ENCODE measurements around the gene TNFRSF14. TPM values are rescaled to one million over a fixed set of nuclear protein-coding genes. Genes with fewer than 3 reads are reported as not detected.

The TNFRSF14 gene
- total RNA-seq, 1 experiment from 2014 or later = 0.57 TPM

- Mint-ChIP-seq H3K27ac (no peak overlapping the region; a peak in 1 of 7 replicates), H3K36me3 (ENCODE audit: insufficient read depth in 1 of 3, low read depth in 3 of 3) (peaks cover 0 to 3% (median 3%) of the 10 kb centered on the region in 3 experiments; a peak in 4 of 7 replicates), H3K4me3 (no peak overlapping the region), H3K27me3 (ENCODE audit: low read depth) (peaks cover 17% of the 10 kb centered on the region), H3K9me3 (peaks cover 8 to 16% of the 10 kb centered on the region in 2 experiments), H3K4me1 (no peaks in the 10 kb centered on the region)
- Histone ChIP-seq H3K9me3 (ENCODE audit: control insufficient read depth, low read depth, low read length) (no peaks in the 10 kb centered on the region), H4K20me1 (ENCODE audit: control insufficient read depth, insufficient read depth, insufficient read length) (no peaks in the 10 kb centered on the region), H3K23me2 (ENCODE audit: insufficient read length, low read depth, low read length, poor library complexity, severe bottlenecking) (no peaks in the 10 kb centered on the region), H4K5ac (ENCODE audit: insufficient read length, low read depth, low read length) (no peak overlapping the region), H3K9ac (ENCODE audit: extremely low read depth, insufficient read length, low read length) (no peak overlapping the region), H2BK15ac (ENCODE audit: low read depth, low read length) (no peak overlapping the region), H4K91ac (ENCODE audit: insufficient read length, low read depth, low read length) (no peak overlapping the region), H3T11ph (ENCODE audit: low read length) (no peak overlapping the region), H2AK5ac (ENCODE audit: insufficient read length, low read length) (no peak overlapping the region), H3K4ac (ENCODE audit: low read depth, low read length) (no peak overlapping the region), H2BK120ac (ENCODE audit: low read depth, low read length, poor library complexity, severe bottlenecking) (no peak overlapping the region), H3K79me1 (ENCODE audit: insufficient read depth, low read depth, low read length, poor library complexity, severe bottlenecking) (no peaks in the 10 kb centered on the region), H3K18ac (ENCODE audit: insufficient read length, low read depth, low read length) (no peak overlapping the region), H3K56ac (ENCODE audit: insufficient read length, low read depth, low read length) (no peak overlapping the region), H2BK12ac (ENCODE audit: insufficient read length, low read depth, low read length) (no peak overlapping the region), H3K79me2 (ENCODE audit: insufficient read depth, low read length) (no peaks in the 10 kb centered on the region), H3K4me2 (ENCODE audit: insufficient read depth, insufficient read length, low read length) (no peak overlapping the region), H3K4me1 (ENCODE audit: insufficient read depth, low read length) (no peaks in the 10 kb centered on the region), H2BK20ac (ENCODE audit: low read depth, low read length, poor library complexity, severe bottlenecking) (no peak overlapping the region), H3K23ac (ENCODE audit: insufficient read length, low read depth, low read length) (no peak overlapping the region), H3K27me3 (ENCODE audit: insufficient read depth, low read length) (no peaks in the 10 kb centered on the region), H3K27ac (ENCODE audit: insufficient read length, low read depth, low read length) (no peak overlapping the region), H3K14ac (ENCODE audit: insufficient read depth, low read length) (no peak overlapping the region), H2AFZ (ENCODE audit: low read length) (no peak overlapping the region), H2BK5ac (ENCODE audit: insufficient read length, low read length) (no peak overlapping the region), H4K8ac (replicated peaks; ENCODE audit: insufficient read length, low read depth, low read length) (no peak overlapping the region)
- DNase-seq = no peak
- TF ChIP-seq, protein P1, sequence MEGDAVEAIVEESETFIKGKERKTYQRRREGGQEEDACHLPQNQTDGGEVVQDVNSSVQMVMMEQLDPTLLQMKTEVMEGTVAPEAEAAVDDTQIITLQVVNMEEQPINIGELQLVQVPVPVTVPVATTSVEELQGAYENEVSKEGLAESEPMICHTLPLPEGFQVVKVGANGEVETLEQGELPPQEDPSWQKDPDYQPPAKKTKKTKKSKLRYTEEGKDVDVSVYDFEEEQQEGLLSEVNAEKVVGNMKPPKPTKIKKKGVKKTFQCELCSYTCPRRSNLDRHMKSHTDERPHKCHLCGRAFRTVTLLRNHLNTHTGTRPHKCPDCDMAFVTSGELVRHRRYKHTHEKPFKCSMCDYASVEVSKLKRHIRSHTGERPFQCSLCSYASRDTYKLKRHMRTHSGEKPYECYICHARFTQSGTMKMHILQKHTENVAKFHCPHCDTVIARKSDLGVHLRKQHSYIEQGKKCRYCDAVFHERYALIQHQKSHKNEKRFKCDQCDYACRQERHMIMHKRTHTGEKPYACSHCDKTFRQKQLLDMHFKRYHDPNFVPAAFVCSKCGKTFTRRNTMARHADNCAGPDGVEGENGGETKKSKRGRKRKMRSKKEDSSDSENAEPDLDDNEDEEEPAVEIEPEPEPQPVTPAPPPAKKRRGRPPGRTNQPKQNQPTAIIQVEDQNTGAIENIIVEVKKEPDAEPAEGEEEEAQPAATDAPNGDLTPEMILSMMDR (conservative IDR thresholded peaks at IDR 0.05) = no peak
- no CpG with 5 or more reads among the region's 9 CpGs for WGBS (ENCODE audit: extremely low coverage, insufficient read length, low lambda C conversion rate)
These were observed 15.2 kb downstream of the TNFRSF14 start for GRCh38 chr1:2571348-2571747.
